Neural progenitor cell (in vitro differentiated cells): ENCODE data around the gene ADGRL1.

Experiments
- CTCF ChIP-seq: fragments of 200-600 bp; sonication (generic); IDR thresholded peaks from 2 replicates; pipeline ENCODE4 v1.5.1; 2017; ENCODE audit warnings: antibody characterized with exemption, mild to moderate bottlenecking
- EZH2 ChIP-seq: fragments of 200-600 bp; sonication (generic); IDR thresholded peaks from 2 replicates; pipeline ENCODE4 v1.6.1; 2017; ENCODE audit warnings: antibody characterized with exemption, mild to moderate bottlenecking, moderate library complexity
- EZH2phosphoT487 ChIP-seq: fragments of 200-600 bp; sonication (generic); IDR thresholded peaks from 2 replicates; pipeline ENCODE4 v1.6.1; 2017; ENCODE audit warnings: antibody characterized with exemption

GRCh38 chr19:14222886-14223285 lies 16.9 kb upstream of the ADGRL1 start:
- TF ChIP-seq CTCF (no peak), EZH2 (no peak), EZH2phosphoT487 (no peak)
